GM21390 (cell line): ENCODE data around the gene OSBPL10.
"Not testable (repeated sequence)": the region's sequence is repeated elsewhere in the genome, so short reads cannot be mapped to it uniquely, and the experiment has no call there.

Source experiments
- ATAC-seq: cut with Tn5 transposase; IDR thresholded peaks from one replicate; pipeline ENCODE4 v1.9.1; 2021; ENCODE audit not compliant: unreplicated experiment

OSBPL10 gene

DNA sequence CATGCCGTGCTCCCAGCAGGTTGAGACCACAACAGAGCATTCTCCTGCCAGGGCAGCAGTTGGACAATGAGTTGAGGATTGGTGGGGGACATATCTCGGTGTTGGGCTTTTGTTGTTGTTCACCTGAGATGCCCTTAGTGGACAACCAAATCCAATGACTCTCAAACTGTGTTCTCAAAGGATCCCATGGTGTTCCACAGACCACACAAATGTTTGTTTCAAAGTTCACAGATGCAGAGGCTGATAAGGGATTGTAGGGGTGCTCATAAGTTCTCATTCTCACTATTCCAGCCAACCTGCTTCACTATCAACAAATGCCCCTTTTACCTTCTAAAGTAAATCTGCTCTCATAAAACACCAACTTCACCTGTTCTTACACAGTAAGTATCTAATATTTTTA is 159.9 kb downstream of the OSBPL10 start:
- no peak for ATAC-seq

GRCh38 chr3:31819441-31819840 is 161.6 kb downstream of the OSBPL10 start:
- ATAC-seq, result no peak

GRCh38 chr3:31817411-31817966 is 163.6 kb downstream of the OSBPL10 start:
- no peak for ATAC-seq

DNA sequence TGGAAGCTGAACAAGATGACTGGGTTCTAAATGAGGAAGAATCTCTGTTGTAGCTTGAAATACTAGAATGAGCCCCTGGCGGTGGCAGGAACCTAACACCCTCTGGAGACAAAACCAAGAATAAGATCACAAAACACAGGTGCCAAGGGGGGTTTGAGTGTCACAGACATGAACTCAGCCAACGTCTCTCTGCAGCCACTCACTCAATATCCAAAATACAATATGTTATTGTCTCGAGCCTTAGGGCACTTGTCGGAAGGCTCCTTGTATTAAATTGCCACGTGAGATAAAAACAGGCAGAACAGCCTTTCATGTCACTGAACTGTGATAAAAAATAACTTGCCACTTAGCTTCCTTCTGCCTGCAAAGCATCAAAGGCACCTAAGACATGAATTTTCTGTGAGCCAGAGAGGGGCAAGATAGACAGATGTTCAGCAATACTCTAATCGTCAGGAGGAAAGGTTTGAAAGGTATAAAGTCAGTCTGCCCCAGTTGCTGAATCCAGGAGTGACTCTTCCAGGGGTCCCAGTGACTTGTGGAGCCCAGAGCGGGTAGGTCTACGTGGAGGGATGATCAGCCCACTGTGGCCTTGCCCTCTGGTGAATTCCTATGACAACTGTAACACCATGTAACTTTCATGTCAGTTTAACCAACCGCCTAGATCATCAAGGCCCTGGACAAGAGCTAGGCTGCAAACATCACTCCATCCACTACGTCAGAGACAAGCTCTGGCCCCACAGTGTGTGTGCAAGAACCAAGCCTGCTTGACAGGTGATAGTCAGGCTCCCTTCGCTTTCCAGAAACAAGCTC is 165.2 kb downstream of the OSBPL10 start:
- no peak for ATAC-seq

DNA sequence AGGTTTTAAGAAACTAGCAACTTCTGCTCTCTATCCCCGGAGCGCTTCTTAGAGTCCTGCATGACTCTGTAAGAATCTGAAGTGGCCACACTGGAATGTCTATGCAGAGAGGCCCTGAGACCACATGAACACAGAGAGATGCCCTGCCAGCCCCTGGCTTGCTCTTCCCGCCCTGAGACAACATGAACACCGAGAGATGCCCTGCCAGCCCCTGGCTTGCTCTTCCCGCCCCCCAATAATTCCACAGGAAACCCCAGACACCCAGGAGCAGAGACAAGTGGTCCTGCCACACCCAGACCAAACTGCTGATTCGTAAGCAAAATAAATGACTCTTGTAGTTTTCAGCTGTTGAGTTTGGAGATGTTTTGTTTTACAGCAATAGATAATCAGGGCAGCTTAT is 166.1 kb downstream of the OSBPL10 start:
- ATAC-seq, result no peak

GRCh38 chr3:31813686-31814085 is 167.4 kb downstream of the OSBPL10 start:
- ATAC-seq, result no peak

GRCh38 chr3:31813197-31813596 is 167.9 kb downstream of the OSBPL10 start:
- no peak for ATAC-seq

DNA sequence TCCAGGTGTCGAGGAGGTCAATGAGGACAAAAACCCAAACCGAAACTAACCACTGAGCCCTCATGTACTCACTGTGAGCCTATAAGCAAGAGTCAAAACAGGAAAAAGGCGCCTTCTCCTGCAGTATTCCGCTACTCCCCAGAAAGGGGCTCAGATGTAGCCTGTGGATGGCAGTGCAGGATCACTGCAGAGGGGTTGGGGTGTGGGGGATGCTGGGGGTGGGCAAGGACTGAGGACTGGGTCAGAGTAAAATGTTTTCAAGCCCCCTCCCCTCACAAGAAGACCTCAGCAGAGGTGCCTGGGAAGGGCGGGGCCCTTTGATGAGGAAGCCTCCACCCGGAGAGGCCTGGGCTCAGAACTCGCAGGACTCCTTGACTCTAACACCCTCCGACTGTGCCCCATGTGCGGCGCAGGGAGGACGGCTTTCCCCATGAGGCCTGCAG is 170.1 kb downstream of the OSBPL10 start:
- ATAC-seq, result no peak

DNA sequence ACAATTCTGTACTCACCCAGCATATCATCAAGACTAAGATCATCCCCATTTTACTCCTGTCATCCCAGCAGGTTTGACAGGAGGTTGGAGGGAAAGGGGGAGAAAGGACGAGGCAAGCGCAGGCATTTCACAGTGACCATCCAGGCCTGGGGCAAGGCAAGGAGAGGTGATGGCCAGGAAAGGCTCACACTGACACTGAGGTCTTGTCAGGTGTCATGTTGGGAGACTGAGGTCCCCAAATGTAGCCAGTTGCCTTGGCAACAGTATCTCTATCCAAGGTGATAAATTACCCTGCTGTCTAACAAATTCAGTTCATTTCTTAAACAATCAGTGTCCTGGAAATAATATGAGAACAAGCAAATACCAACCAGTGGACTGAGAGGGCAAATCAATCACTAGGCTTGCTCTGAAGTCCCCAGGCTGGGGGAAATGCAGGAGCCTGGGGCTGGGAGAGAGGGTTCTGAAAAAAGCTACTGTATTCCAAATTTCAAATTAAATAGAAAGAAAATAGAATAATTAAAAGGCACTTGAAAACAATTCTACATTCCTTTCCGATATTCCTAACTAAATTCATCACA is 172.8 kb downstream of the OSBPL10 start:
- ATAC-seq, result no peak

- no peak for ATAC-seq
Observed at GRCh38 chr3:31804251-31805051, 176.6 kb downstream of the OSBPL10 start.

- no peak for ATAC-seq
Observed at GRCh38 chr3:31802981-31803740, 177.9 kb downstream of the OSBPL10 start.

DNA sequence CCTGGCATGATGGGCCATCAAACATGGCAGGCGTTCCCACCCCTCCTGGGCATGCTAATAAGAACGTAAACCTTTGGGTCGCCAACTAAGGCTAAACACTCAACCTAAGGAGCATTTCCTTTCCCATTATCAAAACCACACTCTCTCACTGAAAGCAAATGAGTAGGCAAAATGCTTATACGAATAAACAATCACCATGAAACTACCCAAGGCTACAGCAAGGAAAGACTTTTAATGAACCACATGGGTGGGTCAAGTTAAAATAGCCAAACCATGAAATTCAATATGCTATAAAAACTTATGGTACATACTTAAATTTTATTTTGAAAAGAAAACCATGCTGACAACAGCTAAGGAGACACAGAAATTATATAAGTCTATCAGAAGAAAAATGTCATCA is 180.6 kb downstream of the OSBPL10 start:
- ATAC-seq, result no peak

DNA sequence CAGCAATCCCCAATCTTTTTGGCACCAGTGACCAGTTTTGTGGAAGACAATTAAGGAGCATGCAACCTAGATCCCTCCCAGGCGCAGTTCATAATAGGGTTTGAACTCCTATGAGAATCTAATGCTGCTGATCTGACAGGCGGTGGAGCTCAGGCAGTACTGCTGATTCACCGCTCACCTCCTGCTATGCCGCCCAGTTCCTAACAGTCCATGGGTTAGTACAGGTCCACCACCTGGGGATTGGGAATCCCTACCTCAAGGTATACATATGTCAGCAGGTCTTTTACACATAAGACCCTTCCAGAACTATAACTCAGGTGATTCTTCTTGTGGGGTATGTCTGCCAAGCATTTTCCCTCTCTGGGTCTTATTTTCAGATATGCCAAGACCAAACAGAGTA is 182.2 kb downstream of the OSBPL10 start:
- ATAC-seq, result no peak

GRCh38 chr3:31793821-31794220 is 187.2 kb downstream of the OSBPL10 start:
- ATAC-seq, result no peak

DNA sequence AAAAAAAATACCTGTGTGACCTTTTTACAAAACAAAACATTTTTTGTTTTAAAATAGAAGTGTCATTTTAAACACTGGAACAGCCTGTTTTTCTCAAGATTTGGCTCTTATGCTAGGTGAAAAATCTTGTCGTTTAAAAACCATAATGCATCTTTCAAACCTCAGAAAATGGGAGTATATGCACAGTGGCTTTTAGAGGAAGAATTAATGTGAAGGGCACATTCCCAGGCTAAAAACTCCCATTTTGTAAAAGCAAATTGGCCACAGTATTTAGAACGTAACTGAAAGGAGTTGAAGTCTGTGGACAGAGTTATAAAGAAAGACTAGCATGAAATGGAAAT is 190.0 kb downstream of the OSBPL10 start:
- no peak for ATAC-seq

DNA sequence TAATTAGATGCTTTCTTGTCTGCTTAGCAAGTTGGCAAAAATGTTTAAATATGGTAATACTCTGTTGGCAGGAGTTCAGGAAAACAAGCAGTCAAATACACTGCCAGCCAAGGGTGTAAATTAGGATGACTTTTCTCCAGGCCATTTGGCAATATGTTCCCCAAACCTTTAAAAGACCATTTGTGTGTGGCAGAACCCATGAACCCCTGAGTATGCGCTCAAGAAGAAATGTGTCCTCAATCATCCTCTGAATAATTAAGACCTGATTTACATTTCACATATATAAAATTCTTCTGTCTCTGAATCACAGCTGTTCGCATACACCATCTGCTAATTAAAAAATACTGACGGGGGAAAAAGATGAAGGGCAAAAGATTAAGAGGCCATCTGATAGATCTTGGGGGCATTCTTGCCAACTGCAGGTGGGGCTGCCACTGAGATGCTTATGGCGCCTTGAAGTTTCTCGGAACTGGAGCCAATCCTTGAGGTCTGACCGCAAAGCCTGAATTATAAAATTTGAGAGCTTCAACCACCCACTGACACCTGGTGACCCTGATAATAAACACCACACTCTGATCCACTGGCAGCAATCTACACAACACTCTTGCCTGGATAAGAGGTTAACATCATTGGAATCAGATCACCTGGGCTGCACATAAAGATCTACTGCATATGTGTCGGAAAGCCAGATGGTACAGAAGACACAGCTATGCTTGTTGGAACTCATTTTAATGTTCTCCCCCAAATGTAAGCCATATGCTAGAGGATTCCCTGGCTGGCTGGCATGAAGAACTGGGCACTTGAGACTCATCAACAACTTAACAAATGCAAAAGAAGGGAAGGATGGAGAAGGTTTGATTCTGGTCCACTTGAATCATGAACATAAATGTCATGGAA is 190.6 kb downstream of the OSBPL10 start:
- ATAC-seq, result no peak

- ATAC-seq, result no peak
Observed at GRCh38 chr3:31789429-31789828, 191.6 kb downstream of the OSBPL10 start.

DNA sequence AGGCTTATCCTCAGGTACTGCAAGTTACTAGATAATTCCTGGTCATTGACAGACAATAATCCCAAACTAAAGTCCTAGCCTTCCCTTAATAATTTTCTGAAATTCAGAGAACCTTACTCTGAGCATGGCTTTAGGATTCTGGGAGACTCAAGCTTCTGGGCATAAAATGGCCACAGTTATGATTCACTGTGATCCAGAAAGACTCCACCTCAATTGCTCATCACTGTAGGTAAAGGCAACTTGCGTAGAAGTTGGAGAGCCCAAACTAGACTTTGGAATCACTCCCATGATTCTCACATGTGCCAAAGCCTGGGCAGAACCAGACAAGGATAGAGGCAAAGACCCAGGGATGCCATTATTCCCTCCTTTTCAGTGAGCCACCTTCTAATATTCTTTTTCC is 195.3 kb downstream of the OSBPL10 start:
- no peak for ATAC-seq

DNA sequence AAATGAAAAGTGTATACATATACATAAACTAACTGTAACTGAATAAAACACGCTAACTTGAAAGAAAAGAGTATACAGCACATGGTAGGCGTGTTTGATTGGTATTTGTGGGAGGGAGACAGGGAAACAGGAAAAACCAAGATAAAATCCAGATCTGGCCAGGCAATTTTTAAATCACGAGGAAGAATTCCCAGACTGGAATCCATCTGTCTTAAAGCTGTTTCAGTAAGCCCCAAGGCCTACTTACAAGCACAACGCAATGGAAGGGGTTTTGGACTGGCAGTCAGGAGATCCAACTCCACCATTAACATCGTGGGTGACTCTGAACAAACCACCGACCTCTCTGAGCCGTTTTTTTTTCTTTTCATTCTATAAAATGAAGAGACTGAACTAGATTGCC is 195.8 kb downstream of the OSBPL10 start:
- ATAC-seq, result no peak

GRCh38 chr3:31783851-31784250 is 197.2 kb downstream of the OSBPL10 start:
- ATAC-seq, result not testable (repeated sequence)
